Right lobe of liver (tissue), 6 donors: ENCODE measurements around the gene BACH2. TPM values are rescaled to one million over a fixed set of nuclear protein-coding genes. Genes with fewer than 3 reads are reported as not detected.

Source experiments
- ATAC-seq, 4 donors: fragments of 200-7000 bp; cut with Tn5 transposase; one replicate each; pipeline ENCODE4 v1.9.1; 2020; ENCODE audit warnings: mild to moderate bottlenecking in 4 of 4, moderate library complexity in 4 of 4
- DNase-seq, 3 donors: peaks; one replicate each; pipeline ENCODE4 v3.0.0-alpha.2; 2020
- H3K27ac ChIP-seq, 3 donors: fragments of 200-600 bp; one replicate each; pipeline ENCODE4 v1.8.0; 2022
- H3K27me3 ChIP-seq, 2 donors: fragments of 200-600 bp; one replicate each; pipeline ENCODE4 v1.8.0; 2022
- H3K36me3 ChIP-seq, 4 donors: fragments of 200-600 bp; sonication (generic) in 1 of 4; one replicate each; pipeline versions ENCODE4 v1.5.1 to v1.8.0; 2017 to 2022; ENCODE audit warnings: control low read depth in 1 of 4
- H3K4me1 ChIP-seq, 4 donors: fragments of 200-600 bp; sonication (generic) in 1 of 4; one replicate each; pipeline versions ENCODE4 v1.5.1 to v1.8.0; 2017 to 2022; ENCODE audit warnings: control low read depth in 1 of 4
- H3K4me3 ChIP-seq, 3 donors: fragments of 200-600 bp; one replicate each; pipeline ENCODE4 v1.8.0; 2022
- H3K9me3 ChIP-seq, 4 donors: fragments of 200-600 bp; sonication (generic) in 1 of 4; one replicate each; pipeline versions ENCODE4 v1.5.1 to v1.8.0; 2017 to 2022; ENCODE audit warnings: control low read depth in 1 of 4
- CTCF ChIP-seq, 4 donors: fragments of 200-600 bp in 3 of 4; fragments of 450-650 bp in 1 of 4; IDR thresholded peaks; one replicate each; pipeline versions ENCODE4 v1.5.1 to v1.8.0; 2016 to 2022; ENCODE audit warnings: antibody characterized with exemption in 4 of 4, mild to moderate bottlenecking in 2 of 4
- POLR2A ChIP-seq: fragments of 450-650 bp; IDR thresholded peaks from one replicate; pipeline ENCODE4 v1.6.1; 2017; ENCODE audit warnings: antibody characterized with exemption, mild to moderate bottlenecking
- WGBS: methylation state at CpG from one replicate; pipeline ENCODE4 v1.1.6; 2018; ENCODE audit warnings: low coverage, low lambda C conversion rate; ENCODE audit not compliant: insufficient coverage; ENCODE audit errors: missing lambda C conversion rate; 5-methylcytosine and 5-hydroxymethylcytosine counted together
- intact Hi-C, 2 donors: fragments of 100-400 bp; cut with DNase I; formaldehyde crosslinking; loops; one replicate each; pipeline versions ENCODE4 v1.11.2 to v1.14.1; 2022
- total RNA-seq, 6 experiments: library from RNA; depleted of rRNA in 2 of 6; stranded (reverse); fragments of >200 nt in 2 of 6; fragmentation: NEBNext Ultra II Directional in 3 of 6; extraction: Animal tissue kit (Norgen Biotek cat#: 25700) in 3 of 6; gene quantifications; one replicate each; pipeline versions ENCODE4 v1.1.0 to v1.2.4, GENCODE V29; 2016 to 2023
- donor health status: DM: no; HTN: yes; CAD: no.
- donor health status: DM: no; HTN: no; CAD: no.
- donor health status: DM: no; HTN: no; CAD: no.
- donor health status: DM: no; HTN: yes; CAD: no.
- donor health status: DM: no; HTN: yes; CAD: no.

BACH2 gene
- total RNA-seq, 6 experiments from 2014 or later, result 2.6 to 12.6 (median 3.1) TPM

GRCh38 chr6:90090866-90091265 lies 205.8 kb downstream of the BACH2 start:
- Histone ChIP-seq H3K4me1 (no peaks in the 10 kb centered on the region), H3K27ac (no peak overlapping the region), H3K4me3 (no peak overlapping the region), H3K9me3 (no peaks in the 10 kb centered on the region), H3K27me3 (no peaks in the 10 kb centered on the region), H3K36me3 (no peaks in the 10 kb centered on the region)
- 71% methylated on average over 2 of the region's 2 CpGs for WGBS
- no peak for DNase-seq
- no peak for ATAC-seq
- TF ChIP-seq POLR2A (no peak), CTCF (IDR thresholded peaks at IDR 0.05) (no peak)
- intact Hi-C loops, result no loop called here

- peak in 1 of 4 donors; percentile 90 for ATAC-seq
- intact Hi-C loops, result no loop called here
Observed at GRCh38 chr6:90088009-90088408, 208.6 kb downstream of the BACH2 start.

GRCh38 chr6:90087106-90087833 lies 209.4 kb downstream of the BACH2 start:
- intact Hi-C loops, result no loop called here
- WGBS, result 90% methylated on average over 5 of the region's 5 CpGs

More at GRCh38 chr6:90088009-90088408, 208.6 kb downstream of the BACH2 start:
- Histone ChIP-seq H3K9me3 (no peaks in the 10 kb centered on the region), H3K4me3 (no peak overlapping the region), H3K4me1 (no peaks in the 10 kb centered on the region), H3K27ac (no peak overlapping the region), H3K36me3 (no peaks in the 10 kb centered on the region), H3K27me3 (no peaks in the 10 kb centered on the region)
- DNase-seq, result no peak
- no peak for TF ChIP-seq CTCF (IDR thresholded peaks at IDR 0.05)
- TF ChIP-seq POLR2A, result no peak

GRCh38 chr6:90086517-90086916 lies 210.1 kb downstream of the BACH2 start:
- TF ChIP-seq POLR2A (no peak), CTCF (IDR thresholded peaks at IDR 0.05) (no peak)
- no peaks in the 10 kb centered on the region for H3K36me3 ChIP-seq
- DNase-seq (no peak), ATAC-seq (no peak)
- intact Hi-C loops, result no loop called here
- no peak overlapping the region for H3K27ac ChIP-seq
- no peak overlapping the region for H3K4me3 ChIP-seq
- H3K27me3 ChIP-seq, result no peaks in the 10 kb centered on the region
- H3K4me1 ChIP-seq, result no peaks in the 10 kb centered on the region
- WGBS, result 94% methylated on average over 4 of the region's 7 CpGs
- no peaks in the 10 kb centered on the region for H3K9me3 ChIP-seq

More at GRCh38 chr6:90087106-90087833, 209.4 kb downstream of the BACH2 start:
- Histone ChIP-seq H3K36me3 (no peaks in the 10 kb centered on the region), H3K4me3 (no peak overlapping the region), H3K4me1 (no peaks in the 10 kb centered on the region), H3K27ac (no peak overlapping the region), H3K9me3 (no peaks in the 10 kb centered on the region), H3K27me3 (no peaks in the 10 kb centered on the region)
- ATAC-seq (no peak), DNase-seq (no peak)
- TF ChIP-seq CTCF (IDR thresholded peaks at IDR 0.05), result no peak
- no peak for TF ChIP-seq POLR2A
